ENCODE results near the gene ANTKMT.

DNA sequence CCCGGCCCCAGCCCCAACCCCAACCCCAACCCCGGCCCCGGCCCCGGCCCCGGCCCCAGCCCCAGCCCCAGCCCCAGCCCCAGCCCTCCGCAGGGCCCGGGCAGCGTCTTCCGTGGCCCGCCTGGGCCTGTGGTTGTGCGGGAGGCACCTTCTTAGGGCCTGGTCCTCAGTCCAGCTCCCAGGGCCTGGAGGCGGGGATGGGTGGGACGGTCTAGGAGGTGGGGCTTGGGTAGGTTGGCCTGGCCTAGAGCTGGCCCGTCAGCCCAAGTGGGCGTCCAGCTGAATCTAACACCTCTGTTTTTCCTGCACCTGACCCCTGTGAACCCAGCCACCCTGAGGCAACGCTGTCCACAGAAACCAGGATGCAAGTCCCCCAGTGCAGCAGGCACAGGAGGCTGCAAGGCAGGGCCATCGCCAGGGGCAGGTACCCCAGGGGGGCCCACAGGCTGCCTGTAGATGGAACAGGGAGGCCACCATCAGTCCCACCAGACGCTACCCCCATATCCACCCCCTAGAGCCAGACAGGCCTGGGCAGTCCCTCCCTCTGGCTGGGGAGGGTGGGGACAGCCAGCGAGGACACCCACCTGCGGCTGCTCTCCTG lies 48.3 kb downstream of the ANTKMT start:
- TF ChIP-seq ESRRG (CRISPR knock-in tag; IDR thresholded peaks at IDR 0.05) (no peak), ZFP30 (CRISPR knock-in tag; IDR thresholded peaks at IDR 0.05) (no peak), CSDC2 (CRISPR knock-in tag; IDR thresholded peaks at IDR 0.05) (no peak), PPARA (CRISPR knock-in tag; IDR thresholded peaks at IDR 0.05; ENCODE audit: borderline replicate concordance) (no peak)
